Measurements from ENCODE around the gene ASPHD2. TPM values are rescaled to one million over a fixed set of nuclear protein-coding genes. Genes with fewer than 3 reads are reported as not detected.
"Not testable (repeated sequence)": the region's sequence is repeated elsewhere in the genome, so short reads cannot be mapped to it uniquely, and the experiment has no call there.

ASPHD2 gene
- total RNA-seq, 1 donor: 2.2 TPM

- no peak for DNase-seq (ENCODE audit: low read depth)
- no peak for TF ChIP-seq CTCF (IDR thresholded peaks at IDR 0.05; ENCODE audit: insufficient read depth, low read depth, low read length)
- no peak overlapping the region for H3K4me3 ChIP-seq (ENCODE audit: low read depth, low read length)
Measured at GRCh38 chr22:26401726-26402125, 27.3 kb upstream of the ASPHD2 start.

GRCh38 chr22:26404851-26405421 lies 24.1 kb upstream of the ASPHD2 start:
- H3K4me3 ChIP-seq (ENCODE audit: low read depth, low read length): no peak overlapping the region

GRCh38 chr22:26406118-26406517 lies 22.9 kb upstream of the ASPHD2 start:
- TF ChIP-seq CTCF (IDR thresholded peaks at IDR 0.05; ENCODE audit: insufficient read depth, low read depth, low read length): no peak
- DNase-seq (ENCODE audit: low read depth): no peak
- H3K4me3 ChIP-seq (ENCODE audit: low read depth, low read length): no peak overlapping the region

More at GRCh38 chr22:26404851-26405421, 24.1 kb upstream of the ASPHD2 start:
- TF ChIP-seq CTCF (IDR thresholded peaks at IDR 0.05; ENCODE audit: insufficient read depth, low read depth, low read length): no peak
- no peak for DNase-seq (ENCODE audit: low read depth)

GRCh38 chr22:26408562-26409220 lies 20.4 kb upstream of the ASPHD2 start:
- not testable (repeated sequence) for DNase-seq (ENCODE audit: low read depth); H3K4me3 ChIP-seq (ENCODE audit: low read depth, low read length)

GRCh38 chr22:26409719-26410335 lies 19.2 kb upstream of the ASPHD2 start:
- no peak for TF ChIP-seq CTCF (IDR thresholded peaks at IDR 0.05; ENCODE audit: insufficient read depth, low read depth, low read length)
- no peak overlapping the region for H3K4me3 ChIP-seq (ENCODE audit: low read depth, low read length)
- DNase-seq (ENCODE audit: low read depth): no peak

DNA sequence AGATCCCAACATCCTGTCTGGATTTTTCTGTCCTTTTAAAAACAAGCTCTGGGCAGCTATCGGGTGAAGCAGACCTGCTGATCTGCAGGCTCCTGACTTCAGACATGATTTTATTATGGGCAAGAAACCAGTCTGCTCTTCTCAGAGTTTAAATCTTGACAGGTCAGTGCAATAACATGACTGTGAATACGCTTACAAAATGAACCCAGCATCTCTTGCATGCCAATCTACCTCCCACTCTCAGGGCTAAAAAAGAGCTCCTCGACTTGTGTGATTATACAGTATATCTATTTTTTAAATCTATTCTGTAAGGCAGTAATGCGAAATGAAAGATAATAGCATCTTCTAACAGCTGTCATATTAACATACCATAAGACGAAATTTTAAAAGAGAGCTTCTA lies 18.7 kb upstream of the ASPHD2 start:
- no peak overlapping the region for H3K4me3 ChIP-seq (ENCODE audit: low read depth, low read length)
- no peak for DNase-seq (ENCODE audit: low read depth)
- TF ChIP-seq CTCF (IDR thresholded peaks at IDR 0.05; ENCODE audit: insufficient read depth, low read depth, low read length): no peak

DNA sequence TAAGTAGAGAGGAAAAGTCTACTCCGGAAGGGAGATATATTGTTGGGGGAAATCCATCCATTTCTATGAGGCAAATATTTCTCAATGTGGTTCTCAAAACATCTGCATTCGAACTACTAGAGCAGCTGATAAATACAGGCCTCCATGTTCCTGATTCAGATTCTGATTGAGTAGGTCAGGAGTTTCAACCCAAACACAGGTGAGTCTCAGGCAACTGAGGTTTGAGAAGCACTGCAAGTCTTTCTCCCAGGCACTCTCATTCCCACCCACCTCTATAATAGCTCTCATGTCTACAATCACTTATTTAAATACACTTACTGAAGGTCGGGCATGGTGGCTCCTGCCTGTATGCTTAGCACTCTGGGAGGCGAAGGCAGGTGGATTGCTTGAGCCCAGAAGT lies 14.7 kb upstream of the ASPHD2 start:
- DNase-seq (ENCODE audit: low read depth): no peak
- TF ChIP-seq CTCF (IDR thresholded peaks at IDR 0.05; ENCODE audit: insufficient read depth, low read depth, low read length): no peak
- H3K4me3 ChIP-seq (ENCODE audit: low read depth, low read length): no peak overlapping the region

Measured in fibroblast of villous mesenchyme (primary cell).